Measurements from ENCODE around the gene UBE2Z. TPM values are rescaled to one million over a fixed set of nuclear protein-coding genes. Genes with fewer than 3 reads are reported as not detected.

UBE2Z gene
- total RNA-seq, 2 experiments from 2014 or later: 102 to 109 TPM

DNA sequence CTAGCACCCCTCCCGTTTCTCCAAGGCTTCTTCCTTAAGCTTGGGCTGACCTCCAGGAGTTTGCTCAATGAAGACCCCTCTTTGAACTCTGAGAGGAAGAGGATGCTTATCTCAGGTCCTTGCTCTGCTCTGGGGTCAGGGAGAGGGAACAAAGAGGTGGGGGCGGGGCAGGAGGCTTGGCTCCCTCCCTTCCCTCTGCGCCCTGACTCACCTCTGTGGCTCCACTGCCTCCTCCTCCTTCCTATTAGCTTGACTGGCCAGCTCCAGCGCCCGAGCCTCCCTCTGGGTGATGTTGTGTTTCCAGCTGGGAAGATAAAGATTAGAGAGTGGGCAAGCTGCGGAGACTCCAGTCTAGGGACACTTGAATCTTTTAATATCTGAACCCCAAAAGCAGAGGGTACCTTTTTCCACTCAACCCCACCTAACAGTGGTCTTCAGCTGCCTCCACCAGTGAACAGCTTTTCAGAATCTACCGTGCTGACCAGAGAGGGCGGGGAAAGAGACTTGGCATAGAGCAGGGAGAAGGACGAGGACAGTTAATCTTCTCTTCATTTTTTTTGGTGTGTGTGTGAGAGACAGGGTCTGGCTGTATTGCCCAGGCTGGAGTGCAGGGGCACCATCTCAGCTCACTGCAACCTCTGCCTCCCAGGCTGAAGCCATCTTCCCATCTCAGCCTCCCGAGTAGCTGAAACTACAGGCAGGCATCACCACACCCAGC lies 53.5 kb downstream of the UBE2Z start:
- H3K4me3 Mint-ChIP-seq: no peak overlapping the region
- POLR2A ChIA-PET: interaction anchor here (0.6 kb wide), 1 partner anchor 13 kb away, joined by 3 read pairs; no protein-coding TSS in a partner anchor
- H3K9me3 Mint-ChIP-seq: no peaks in the 10 kb centered on the region
- H3K27ac Mint-ChIP-seq: no peak overlapping the region
- intact Hi-C loops (cut with micrococcal nuclease): no loop called here
- CTCF ChIA-PET: interaction anchor here (1.0 kb wide), 1 partner anchor 71 kb away, joined by 4 read pairs; no protein-coding TSS in a partner anchor
- H3K27me3 Mint-ChIP-seq: peaks cover 29% of the 10 kb centered on the region
- H3K4me1 Mint-ChIP-seq (ENCODE audit: low read depth): no peaks in the 10 kb centered on the region
- H3K36me3 Mint-ChIP-seq: no peaks in the 10 kb centered on the region
- DNase-seq: no peak

DNA sequence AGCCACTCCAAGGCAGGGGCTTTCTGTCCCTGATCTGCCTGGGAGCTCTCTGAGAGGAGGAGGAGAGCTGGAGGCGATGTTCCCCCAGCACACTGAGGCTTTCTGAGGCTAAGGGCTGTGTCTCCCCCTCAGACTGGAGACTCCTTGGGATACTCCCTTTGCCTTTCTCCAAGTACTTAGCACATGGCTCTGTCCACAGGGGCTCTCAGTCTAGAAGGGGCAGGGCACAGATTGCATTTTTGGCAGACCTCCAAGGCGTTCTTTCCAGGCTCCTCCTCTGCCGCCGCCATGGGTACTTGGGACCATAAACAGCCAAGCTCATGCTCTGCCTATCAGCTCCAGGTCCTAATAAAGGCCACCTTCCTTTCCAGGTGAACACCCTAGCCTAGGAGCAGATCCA lies 62.0 kb downstream of the UBE2Z start:
- ChIA-PET POLR2A (interaction anchor here (0.5 kb wide), 1 partner anchor 275 kb away, joined by 3 read pairs; no protein-coding TSS in a partner anchor), CTCF (interaction anchor here (1.0 kb wide), 1 partner anchor 63 kb away, joined by 4 read pairs; no protein-coding TSS in a partner anchor)
- no peak overlapping the region for H3K27ac Mint-ChIP-seq
- intact Hi-C loops (cut with micrococcal nuclease): no loop called here
- H3K4me3 Mint-ChIP-seq: no peak overlapping the region
- H3K36me3 Mint-ChIP-seq: no peaks in the 10 kb centered on the region
- no peak for DNase-seq
- H3K4me1 Mint-ChIP-seq (ENCODE audit: low read depth): peaks cover 3% of the 10 kb centered on the region
- peaks cover 40% of the 10 kb centered on the region for H3K27me3 Mint-ChIP-seq
- no peaks in the 10 kb centered on the region for H3K9me3 Mint-ChIP-seq

DNA sequence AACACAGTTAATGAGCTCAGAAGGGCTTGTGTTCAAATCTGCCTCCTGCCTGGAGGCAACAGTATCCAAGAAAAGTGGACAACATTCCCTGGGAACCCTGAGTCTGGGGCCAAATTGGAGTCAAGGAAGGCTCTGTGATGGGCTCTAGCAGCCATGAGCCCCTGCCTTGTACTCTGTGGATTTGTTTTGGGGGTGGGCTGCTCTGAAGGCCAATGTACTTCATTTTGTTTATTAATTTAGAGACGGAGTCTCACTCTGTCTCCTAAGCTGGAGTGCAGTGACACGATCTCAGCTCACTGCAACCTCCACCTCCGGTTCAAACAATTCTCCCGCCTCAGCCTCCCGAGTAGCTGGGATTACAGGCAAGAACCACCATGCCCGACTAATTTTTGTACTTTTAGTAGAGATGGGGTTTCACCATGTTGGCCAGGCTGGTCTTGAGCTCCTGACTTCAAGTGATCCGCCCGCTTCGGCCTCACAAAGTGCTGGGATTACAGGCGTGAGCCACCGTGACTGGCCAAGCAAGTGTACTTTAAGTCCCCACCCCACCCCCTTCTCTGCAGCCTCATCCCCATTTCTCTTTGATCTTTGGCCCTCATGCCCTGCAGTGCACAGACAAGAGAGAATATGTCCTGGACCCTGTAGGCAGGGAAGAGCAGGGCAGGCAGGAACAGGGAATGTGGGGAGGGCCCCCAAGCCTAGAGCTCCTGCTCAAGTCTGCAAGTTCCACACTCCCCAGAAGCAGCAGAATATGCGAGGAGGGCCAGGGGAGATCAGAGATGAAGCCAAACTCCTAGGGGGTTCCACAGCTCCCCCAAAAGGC lies 62.9 kb downstream of the UBE2Z start:
- ChIA-PET POLR2A (interaction anchor here (0.6 kb wide), 1 partner anchor 68 kb away, joined by 3 read pairs; no protein-coding TSS in a partner anchor), CTCF (interaction anchor here (1.0 kb wide), 1 partner anchor 62 kb away, joined by 4 read pairs; no protein-coding TSS in a partner anchor)
- Mint-ChIP-seq H3K36me3 (no peaks in the 10 kb centered on the region), H3K4me3 (no peak overlapping the region), H3K27ac (no peak overlapping the region), H3K27me3 (peaks cover 36% of the 10 kb centered on the region), H3K9me3 (no peaks in the 10 kb centered on the region), H3K4me1 (ENCODE audit: low read depth) (peaks cover 3% of the 10 kb centered on the region)
- intact Hi-C loops (cut with micrococcal nuclease): no loop called here
- DNase-seq: no peak

DNA sequence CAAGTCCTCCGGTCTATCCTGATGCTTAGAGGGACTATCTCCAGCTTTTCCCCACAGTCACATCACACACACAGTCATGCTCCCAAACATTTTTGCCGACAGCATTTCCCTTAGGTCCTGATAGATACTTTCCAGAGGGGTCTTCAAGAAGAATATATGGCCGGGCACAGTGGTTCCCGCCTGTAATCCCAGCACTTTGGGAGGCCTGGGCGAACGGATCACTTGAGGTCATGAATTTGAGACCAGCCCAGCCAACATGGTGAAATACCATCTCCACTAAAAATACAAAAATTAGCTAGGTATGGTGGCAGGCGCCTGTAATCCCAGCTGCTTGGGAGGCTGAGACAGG lies 64.5 kb downstream of the UBE2Z start:
- Mint-ChIP-seq H3K4me3 (no peak overlapping the region), H3K27me3 (peaks cover 41% of the 10 kb centered on the region), H3K9me3 (no peaks in the 10 kb centered on the region), H3K4me1 (ENCODE audit: low read depth) (peaks cover 3% of the 10 kb centered on the region), H3K36me3 (no peaks in the 10 kb centered on the region), H3K27ac (no peak overlapping the region)
- POLR2A ChIA-PET: no interaction called here
- intact Hi-C loops (cut with micrococcal nuclease): no loop called here
- no peak for DNase-seq
- CTCF ChIA-PET: interaction anchor here (1.1 kb wide), 1 partner anchor 13 kb away, joined by 3 read pairs; no protein-coding TSS in a partner anchor

DNA sequence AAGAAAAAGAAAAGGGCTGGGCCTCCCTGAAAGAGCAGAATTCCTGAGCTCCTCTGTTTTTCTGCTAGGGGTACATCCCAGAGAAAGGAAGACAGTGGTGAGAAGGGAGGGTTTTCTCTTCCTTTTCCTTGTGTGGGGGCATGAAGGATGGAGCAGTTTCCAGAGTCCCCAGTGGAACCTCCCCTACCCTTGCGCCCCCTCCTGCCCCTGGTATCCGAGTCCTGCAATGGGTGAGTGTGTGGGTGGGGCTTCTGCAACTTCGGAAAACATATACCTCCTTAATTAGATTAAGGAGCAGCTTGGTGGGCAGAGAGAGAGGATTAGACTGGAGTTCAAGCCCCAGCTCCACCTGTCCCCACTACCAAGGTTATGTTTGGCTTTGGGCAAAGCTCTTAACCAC lies 65.6 kb downstream of the UBE2Z start:
- Mint-ChIP-seq H3K27ac (no peak overlapping the region), H3K9me3 (no peaks in the 10 kb centered on the region), H3K4me1 (ENCODE audit: low read depth) (peaks cover 3% of the 10 kb centered on the region), H3K36me3 (no peaks in the 10 kb centered on the region), H3K4me3 (no peak overlapping the region), H3K27me3 (peaks cover 36% of the 10 kb centered on the region)
- ChIA-PET POLR2A (no interaction called here), CTCF (interaction anchor here (0.6 to 1.1 kb wide), 2 partner anchors 14 to 59 kb away, joined by 3 read pairs; no protein-coding TSS in a partner anchor)
- intact Hi-C loops (cut with micrococcal nuclease): no loop called here
- DNase-seq: no peak

Other genes with a start within 250 kb of the UBE2Z start
- not detected for gene PRAC1, start 185.9 kb upstream of the UBE2Z start, total RNA-seq
- not detected for gene PRAC2, start 185.2 kb upstream of the UBE2Z start, total RNA-seq
- not detected for gene HOXB13, start 179.7 kb upstream of the UBE2Z start, total RNA-seq
- not detected for gene TTLL6, start 91.2 kb upstream of the UBE2Z start, total RNA-seq
- 10 to 100 TPM; 65.1 to 72.1 TPM for gene CALCOCO2, start 77.4 kb upstream of the UBE2Z start, total RNA-seq
- 100 to 1,000 TPM; 119 to 129 TPM for gene ATP5MC1, start 15.6 kb upstream of the UBE2Z start, total RNA-seq
- gene SNF8, start 36.4 kb downstream of the UBE2Z start, total RNA-seq: 100 to 1,000 TPM in 1 of 2 experiments, 10 to 100 TPM in 1; 93.5 to 105 TPM
- not detected for gene GIP, start 60.2 kb downstream of the UBE2Z start, total RNA-seq
- gene IGF2BP1, start 89.0 kb downstream of the UBE2Z start, total RNA-seq: under 1 TPM; 0.22 to 0.29 TPM
- not detected for gene B4GALNT2, start 224.4 kb downstream of the UBE2Z start, total RNA-seq

Data from activated CD4-positive, alpha-beta memory T cell treated with anti-CD3 and anti-CD28 coated beads for 36 hours (primary cell).